Neural progenitor cell (in vitro differentiated cells): ENCODE data around the gene ZNF197. TPM values are rescaled to one million over a fixed set of nuclear protein-coding genes. Genes with fewer than 3 reads are reported as not detected.

Experiments
- DNase-seq: peaks from one replicate; pipeline ENCODE4 v3.0.0-alpha.2; 2016; ENCODE audit warnings: low spot score
- H2AFZ ChIP-seq: fragments of 200-600 bp; sonication (generic); replicated peaks from 2 replicates; pipeline ENCODE4 v1.6.1; 2016; ENCODE audit warnings: antibody characterized with exemption
- H3F3A ChIP-seq: fragments of 200-600 bp; sonication (generic); 2 replicates; pipeline ENCODE4 v1.6.1; 2016; ENCODE audit warnings: antibody characterized with exemption, low read depth
- H3K27ac ChIP-seq: fragments of 200-600 bp; sonication (generic); 2 replicates; pipeline ENCODE4 v1.5.1; 2016; ENCODE audit warnings: mild to moderate bottlenecking
- H3K27me3 ChIP-seq: fragments of 200-600 bp; sonication (generic); 2 replicates; pipeline ENCODE4 v1.6.1; 2016; ENCODE audit warnings: mild to moderate bottlenecking, moderate library complexity
- H3K36me3 ChIP-seq: fragments of 200-600 bp; sonication (generic); 2 replicates; pipeline ENCODE4 v1.5.1; 2016
- H3K4me1 ChIP-seq: fragments of 200-600 bp; sonication (generic); 2 replicates; pipeline ENCODE4 v1.6.1; 2016; ENCODE audit warnings: mixed run types
- H3K4me2 ChIP-seq: fragments of 200-600 bp; sonication (generic); 2 replicates; pipeline ENCODE4 v1.6.1; 2016
- H3K4me3 ChIP-seq: fragments of 200-600 bp; sonication (generic); 2 replicates; pipeline ENCODE4 v1.5.1; 2016
- H3K79me2 ChIP-seq: fragments of 200-600 bp; sonication (generic); 2 replicates; pipeline ENCODE4 v1.6.1; 2016; ENCODE audit warnings: low read depth
- H3K9ac ChIP-seq: fragments of 200-600 bp; sonication (generic); 2 replicates; pipeline ENCODE4 v1.6.1; 2016
- H3K9me3 ChIP-seq: fragments of 200-600 bp; sonication (generic); 2 replicates; pipeline ENCODE4 v1.5.1; 2016; ENCODE audit warnings: low read depth
- H4K20me1 ChIP-seq: fragments of 200-600 bp; sonication (generic); 2 replicates; pipeline ENCODE4 v1.6.1; 2016; ENCODE audit warnings: low read depth
- H3K27ac Mint-ChIP-seq: 3 replicates; pipeline ENCODE4 v1.8.0; 2021; ENCODE audit warnings: mixed read lengths
- H3K27me3 Mint-ChIP-seq: 2 replicates; pipeline ENCODE4 v1.8.0; 2022; ENCODE audit warnings: low read depth, mild to moderate bottlenecking, inconsistent platforms, moderate library complexity, mixed read lengths; ENCODE audit not compliant: insufficient read depth
- H3K36me3 Mint-ChIP-seq: 3 replicates; pipeline ENCODE4 v1.8.0; 2021; ENCODE audit warnings: mixed read lengths
- H3K4me1 Mint-ChIP-seq: 3 replicates; pipeline ENCODE4 v1.8.0; 2021; ENCODE audit warnings: mixed read lengths
- H3K4me3 Mint-ChIP-seq: 3 replicates; pipeline ENCODE4 v1.8.0; 2021; ENCODE audit warnings: mild to moderate bottlenecking, moderate library complexity, mixed read lengths
- H3K9me3 Mint-ChIP-seq: 3 replicates; pipeline ENCODE4 v1.8.0; 2020; ENCODE audit warnings: mixed read lengths
- EZH2 ChIP-seq: fragments of 200-600 bp; sonication (generic); IDR thresholded peaks from 2 replicates; pipeline ENCODE4 v1.6.1; 2017; ENCODE audit warnings: antibody characterized with exemption, mild to moderate bottlenecking, moderate library complexity
- EZH2phosphoT487 ChIP-seq: fragments of 200-600 bp; sonication (generic); IDR thresholded peaks from 2 replicates; pipeline ENCODE4 v1.6.1; 2017; ENCODE audit warnings: antibody characterized with exemption
- total RNA-seq: library from RNA; depleted of rRNA; stranded (reverse); fragments of >200 nt; gene quantifications from 2 replicates; pipeline ENCODE4 v1.2.3, GENCODE V29; 2015; ENCODE audit warnings: low replicate concordance
- TF ChIP-seq, protein P1 (sequence below): fragments of 200-600 bp; sonication (generic); IDR thresholded peaks from 2 replicates; pipeline ENCODE4 v1.5.1; 2017; ENCODE audit warnings: antibody characterized with exemption, mild to moderate bottlenecking

The ZNF197 gene
- total RNA-seq, 1 donor from 2014 or later: 49.1 TPM

DNA sequence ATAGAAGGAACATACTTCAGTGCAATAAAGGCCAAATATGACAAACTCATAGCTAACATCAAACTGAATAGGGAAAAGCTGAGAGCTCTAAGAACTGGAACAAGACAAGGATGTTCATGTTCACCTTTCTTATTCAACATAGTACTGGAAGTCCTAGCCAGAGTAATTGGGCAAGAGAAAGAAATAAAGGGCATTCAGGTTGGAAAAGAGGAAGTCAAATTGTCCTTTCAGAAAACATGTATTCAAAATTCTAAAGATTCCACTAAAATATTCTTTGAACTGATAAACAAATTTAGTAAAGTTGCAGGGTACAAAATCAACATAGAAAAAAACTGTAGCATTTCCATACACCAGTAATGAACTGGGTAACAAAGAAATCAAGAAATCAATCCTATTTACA is 12.2 kb upstream of the ZNF197 start:
- TF ChIP-seq, protein P1, sequence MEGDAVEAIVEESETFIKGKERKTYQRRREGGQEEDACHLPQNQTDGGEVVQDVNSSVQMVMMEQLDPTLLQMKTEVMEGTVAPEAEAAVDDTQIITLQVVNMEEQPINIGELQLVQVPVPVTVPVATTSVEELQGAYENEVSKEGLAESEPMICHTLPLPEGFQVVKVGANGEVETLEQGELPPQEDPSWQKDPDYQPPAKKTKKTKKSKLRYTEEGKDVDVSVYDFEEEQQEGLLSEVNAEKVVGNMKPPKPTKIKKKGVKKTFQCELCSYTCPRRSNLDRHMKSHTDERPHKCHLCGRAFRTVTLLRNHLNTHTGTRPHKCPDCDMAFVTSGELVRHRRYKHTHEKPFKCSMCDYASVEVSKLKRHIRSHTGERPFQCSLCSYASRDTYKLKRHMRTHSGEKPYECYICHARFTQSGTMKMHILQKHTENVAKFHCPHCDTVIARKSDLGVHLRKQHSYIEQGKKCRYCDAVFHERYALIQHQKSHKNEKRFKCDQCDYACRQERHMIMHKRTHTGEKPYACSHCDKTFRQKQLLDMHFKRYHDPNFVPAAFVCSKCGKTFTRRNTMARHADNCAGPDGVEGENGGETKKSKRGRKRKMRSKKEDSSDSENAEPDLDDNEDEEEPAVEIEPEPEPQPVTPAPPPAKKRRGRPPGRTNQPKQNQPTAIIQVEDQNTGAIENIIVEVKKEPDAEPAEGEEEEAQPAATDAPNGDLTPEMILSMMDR: no peak
- TF ChIP-seq EZH2: no peak
- TF ChIP-seq EZH2phosphoT487: no peak
- Histone ChIP-seq H2AFZ (no peak overlapping the region), H3K9me3 (peaks cover 6% of the 10 kb centered on the region), H3K27ac (no peak overlapping the region), H3F3A (no peaks in the 10 kb centered on the region), H3K36me3 (peaks cover 5% of the 10 kb centered on the region), H3K79me2 (no peaks in the 10 kb centered on the region), H3K9ac (no peak overlapping the region), H3K4me3 (no peak overlapping the region), H3K4me1 (no peaks in the 10 kb centered on the region), H3K4me2 (no peak overlapping the region), H3K27me3 (no peaks in the 10 kb centered on the region), H4K20me1 (no peaks in the 10 kb centered on the region)
- no peak overlapping the region for H3K27ac Mint-ChIP-seq
- H3K36me3 Mint-ChIP-seq: peaks cover 36% of the 10 kb centered on the region
- no peak for DNase-seq
- H3K4me3 Mint-ChIP-seq: no peak overlapping the region
- no peaks in the 10 kb centered on the region for H3K4me1 Mint-ChIP-seq
- H3K27me3 Mint-ChIP-seq: peaks cover 2% of the 10 kb centered on the region
- peaks cover 42% of the 10 kb centered on the region for H3K9me3 Mint-ChIP-seq

DNA sequence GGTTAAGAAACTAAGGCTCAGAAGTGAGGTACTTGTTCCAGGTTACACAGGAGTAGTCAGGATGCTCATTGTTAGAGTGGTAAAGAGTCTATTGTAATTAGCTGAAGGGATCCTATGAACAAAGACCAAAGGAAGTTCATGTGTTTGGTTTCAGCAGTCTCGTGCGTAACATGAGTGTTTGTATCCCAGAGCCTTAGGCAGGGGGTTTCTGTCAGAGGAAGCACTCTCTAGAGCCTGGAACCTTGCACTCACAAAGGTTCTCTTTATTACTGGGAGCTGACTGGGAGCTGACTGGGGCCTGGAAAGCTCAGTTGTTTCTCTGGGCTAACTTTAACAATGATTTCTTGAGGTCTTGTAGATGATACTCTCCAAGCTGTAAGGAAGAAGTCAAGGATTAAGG is 3.9 kb downstream of the ZNF197 start:
- no peak overlapping the region for H3K4me2 ChIP-seq
- no peak overlapping the region for H3K9ac ChIP-seq
- no peaks in the 10 kb centered on the region for H3K9me3 ChIP-seq
- H3K36me3 ChIP-seq: peaks cover 6% of the 10 kb centered on the region
- no peak overlapping the region for H2AFZ ChIP-seq
- DNase-seq: no peak
- H4K20me1 ChIP-seq: peaks cover 19% of the 10 kb centered on the region
- TF ChIP-seq, protein P1: no peak
- TF ChIP-seq EZH2 (no peak), EZH2phosphoT487 (no peak)
- Mint-ChIP-seq H3K27me3 (no peaks in the 10 kb centered on the region), H3K4me1 (peaks cover 13% of the 10 kb centered on the region), H3K4me3 (no peak overlapping the region), H3K27ac (no peak overlapping the region), H3K36me3 (peaks cover 33% of the 10 kb centered on the region), H3K9me3 (no peaks in the 10 kb centered on the region)
- no peak overlapping the region for H3K27ac ChIP-seq
- no peaks in the 10 kb centered on the region for H3K27me3 ChIP-seq
- no peak overlapping the region for H3K4me3 ChIP-seq
- H3K4me1 ChIP-seq: peaks cover 12% of the 10 kb centered on the region
- H3F3A ChIP-seq: peaks cover 19% of the 10 kb centered on the region
- H3K79me2 ChIP-seq: peaks cover 50% of the 10 kb centered on the region

DNA sequence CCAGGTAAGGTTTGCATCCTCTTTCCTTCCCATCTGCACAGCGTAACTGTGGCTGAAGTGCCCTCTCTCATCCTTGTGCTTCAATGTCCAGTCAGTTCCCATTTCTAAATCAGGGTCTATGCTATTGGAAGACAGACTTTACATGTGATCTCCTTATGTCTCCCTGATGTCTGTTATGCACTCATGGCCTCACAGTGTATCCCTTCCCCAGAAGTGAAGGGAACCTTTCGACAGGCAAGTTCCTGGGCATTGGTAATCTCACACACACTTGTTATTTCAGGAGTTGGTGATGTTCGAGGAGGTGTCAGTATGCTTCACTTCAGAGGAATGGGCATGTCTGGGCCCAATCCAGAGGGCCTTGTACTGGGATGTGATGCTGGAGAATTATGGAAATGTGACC is 7.4 kb downstream of the ZNF197 start:
- Mint-ChIP-seq H3K9me3 (peaks cover 7% of the 10 kb centered on the region), H3K4me3 (no peak overlapping the region), H3K27me3 (no peaks in the 10 kb centered on the region), H3K4me1 (no peaks in the 10 kb centered on the region), H3K27ac (no peak overlapping the region), H3K36me3 (peaks cover 60% of the 10 kb centered on the region)
- Histone ChIP-seq H3F3A (no peaks in the 10 kb centered on the region), H3K27ac (no peak overlapping the region), H3K79me2 (peaks cover 28% of the 10 kb centered on the region), H3K9ac (no peak overlapping the region), H3K36me3 (peaks cover 12% of the 10 kb centered on the region), H3K4me2 (no peak overlapping the region), H4K20me1 (peaks cover 4% of the 10 kb centered on the region), H3K4me3 (no peak overlapping the region), H3K27me3 (no peaks in the 10 kb centered on the region), H2AFZ (no peak overlapping the region), H3K4me1 (no peaks in the 10 kb centered on the region), H3K9me3 (no peaks in the 10 kb centered on the region)
- no peak for TF ChIP-seq EZH2
- TF ChIP-seq, protein P1: no peak
- no peak for DNase-seq
